GM19395 (cell line): ENCODE data around the gene GBE1.
A peak's percentile ranks its signal among the peaks of the same experiment; 100 is the strongest.
"Not testable (repeated sequence)": the region's sequence is repeated elsewhere in the genome, so short reads cannot be mapped to it uniquely, and the experiment has no call there.

Experiments
- ATAC-seq: cut with Tn5 transposase; IDR thresholded peaks from one replicate; pipeline ENCODE4 v1.9.1; 2021; ENCODE audit warnings: mild to moderate bottlenecking, moderate library complexity; ENCODE audit not compliant: unreplicated experiment

GBE1 gene

DNA sequence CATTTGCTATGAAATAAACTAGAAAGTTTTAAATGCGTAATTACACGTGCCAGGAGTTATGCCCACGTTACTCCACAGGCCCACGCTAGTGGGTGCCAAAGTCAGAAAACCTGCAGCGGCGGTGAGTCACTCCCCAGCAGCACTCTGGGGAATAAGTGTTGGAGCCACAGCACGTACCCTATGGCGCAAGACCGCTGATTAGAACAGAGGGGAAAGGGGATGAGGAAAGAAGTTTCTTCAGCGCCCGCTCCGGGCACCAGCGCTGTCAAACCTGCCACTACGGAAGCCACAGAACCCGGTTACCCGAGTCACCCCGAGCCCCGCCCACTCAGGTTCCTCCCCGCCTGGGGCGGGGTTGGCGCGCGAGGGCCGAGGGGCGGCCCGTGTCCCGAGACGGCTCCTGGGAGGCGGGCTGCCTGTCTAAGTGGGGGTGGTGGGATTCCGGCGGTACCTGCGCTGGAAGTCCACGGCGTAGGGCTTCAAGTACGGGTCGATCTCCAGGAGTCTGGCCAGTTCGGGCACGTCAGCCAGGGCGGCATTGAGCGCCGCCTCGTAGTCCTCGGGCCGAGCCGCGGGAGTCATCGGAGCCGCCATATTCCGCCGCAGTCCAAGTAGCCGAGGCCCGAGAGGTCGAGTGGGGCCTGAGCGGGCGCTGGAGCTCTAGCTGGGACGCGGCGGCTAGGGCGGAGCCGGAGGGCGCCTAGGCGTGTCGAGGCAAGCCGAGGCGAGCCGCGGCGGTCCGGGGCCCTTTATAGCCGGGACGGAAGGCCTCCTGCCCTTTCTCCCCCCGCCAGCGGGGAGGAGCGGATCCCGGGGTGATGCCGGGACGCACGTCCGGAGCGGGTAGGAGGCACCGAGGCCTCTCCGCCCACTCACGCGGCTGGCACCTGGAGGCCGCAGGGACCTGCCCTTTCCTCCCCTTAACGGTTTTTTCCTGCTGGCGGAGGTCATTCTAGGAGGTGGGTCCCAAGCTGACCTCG is at the start of gene GBE1:
GBE1 (minus strand) TSS at position 722 of the 980 bp plus-strand sequence; CDS start at position 594, 128 bp downstream.
- ATAC-seq: peak; percentile 90

DNA sequence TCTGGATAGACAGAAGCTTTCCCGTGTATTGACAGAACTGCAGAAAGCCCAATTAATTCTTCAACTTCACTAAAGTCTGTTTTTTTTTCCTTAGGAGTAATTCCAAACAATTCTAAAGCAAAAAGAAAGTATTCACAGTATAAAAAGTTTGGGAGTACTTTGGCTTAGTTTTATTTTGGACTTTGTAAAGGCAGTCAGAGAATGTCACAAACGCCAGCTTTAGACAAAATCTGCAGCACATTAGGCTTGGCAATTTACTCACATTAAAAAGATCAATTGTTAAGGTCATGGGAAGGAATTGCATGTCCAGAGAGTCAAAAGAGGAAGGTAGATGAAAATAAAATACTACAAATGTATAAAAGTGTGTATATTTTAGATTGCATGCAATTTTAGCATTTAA is 47.5 kb upstream of the GBE1 start:
- ATAC-seq: no peak

DNA sequence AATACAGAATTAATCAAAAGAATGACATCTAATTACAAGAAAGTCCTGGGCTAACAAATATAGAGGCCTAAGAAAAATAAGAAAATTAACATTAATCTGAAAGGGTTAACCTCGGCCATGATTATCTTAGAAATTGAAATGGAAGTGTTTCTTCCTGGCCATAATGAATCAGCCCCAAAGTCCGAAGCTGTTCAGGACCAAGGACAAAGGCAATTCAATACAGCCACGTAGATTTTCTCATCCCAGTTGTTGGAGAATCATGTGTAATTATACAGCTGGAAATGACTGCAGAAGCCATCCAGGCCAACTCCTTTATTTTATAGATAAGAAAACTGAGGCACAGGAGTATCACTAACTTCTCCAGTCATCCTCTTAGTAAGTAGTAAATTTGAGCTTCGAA is 38.0 kb upstream of the GBE1 start:
- ATAC-seq: no peak

- ATAC-seq: no peak
These were observed 32.0 kb upstream of the GBE1 start for GRCh38 chr3:81793410-81793809.

DNA sequence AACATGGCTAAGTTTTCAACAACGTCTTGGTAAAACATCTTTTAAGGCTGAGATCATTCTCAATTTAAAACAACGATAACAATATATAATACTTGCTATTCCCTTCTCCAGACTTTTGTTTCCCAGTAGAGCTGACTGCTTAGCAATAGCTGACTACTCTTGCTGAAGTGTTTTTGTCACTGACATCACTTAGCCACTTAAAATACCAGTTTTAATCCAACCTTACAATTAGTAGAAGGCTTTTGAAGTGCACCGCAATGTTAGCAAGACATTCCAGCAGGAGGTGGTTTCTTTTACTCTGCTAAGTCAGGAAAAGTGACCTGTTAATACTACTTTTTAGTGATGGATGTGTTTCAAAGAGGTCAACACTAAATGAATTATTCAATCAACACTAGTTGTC is 28.7 kb upstream of the GBE1 start:
- ATAC-seq: no peak

GRCh38 chr3:81789691-81790090 is 28.2 kb upstream of the GBE1 start:
- no peak for ATAC-seq

DNA sequence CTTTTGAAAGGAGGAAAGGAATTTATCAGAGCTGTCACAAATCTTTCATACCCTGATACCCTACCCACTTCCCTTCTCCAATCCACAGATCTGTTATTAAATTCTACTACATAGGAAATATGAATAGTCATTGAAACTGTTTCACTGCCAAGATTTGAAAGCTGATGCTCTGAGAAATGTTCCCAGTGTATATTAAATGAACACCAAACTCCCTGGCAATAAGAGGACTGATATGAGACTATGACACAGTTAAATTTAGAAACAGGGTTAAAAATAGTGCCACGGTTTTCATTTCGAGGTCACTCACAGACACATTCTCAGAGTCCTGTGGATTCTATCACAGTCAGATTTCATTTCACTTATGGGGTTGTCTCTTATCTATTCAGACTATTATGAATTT is 27.2 kb upstream of the GBE1 start:
- ATAC-seq: peak; percentile 86

GRCh38 chr3:81788044-81788443 is 26.6 kb upstream of the GBE1 start:
- ATAC-seq: peak; percentile 22

GRCh38 chr3:81782585-81782984 is 21.1 kb upstream of the GBE1 start:
- no peak for ATAC-seq

DNA sequence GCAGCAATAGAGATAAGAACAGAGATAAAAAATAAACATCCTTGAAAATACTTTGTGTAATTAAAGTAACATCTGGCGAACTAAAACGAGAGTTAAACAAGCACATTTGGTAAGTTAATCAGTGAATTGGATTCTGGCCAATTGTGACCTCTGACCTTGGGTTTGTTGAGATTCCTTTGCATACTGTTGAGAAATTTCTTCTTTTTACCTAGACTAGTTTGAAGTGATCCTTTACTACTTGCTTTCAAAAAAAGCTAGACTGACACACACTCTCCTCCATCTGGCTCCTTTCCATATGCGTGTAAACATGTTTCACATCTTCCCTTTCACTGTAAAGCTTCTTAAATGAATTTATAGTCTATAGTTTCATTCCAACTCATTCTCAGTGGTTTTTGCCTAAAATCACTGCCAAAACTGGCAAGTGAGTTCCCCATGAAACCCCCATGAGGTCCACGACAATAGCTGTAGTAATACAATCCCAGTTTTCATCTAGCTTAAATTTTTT is 17.3 kb upstream of the GBE1 start:
- peak; percentile 64 for ATAC-seq

- no peak for ATAC-seq
These were observed 15.2 kb upstream of the GBE1 start for GRCh38 chr3:81776643-81777042.

DNA sequence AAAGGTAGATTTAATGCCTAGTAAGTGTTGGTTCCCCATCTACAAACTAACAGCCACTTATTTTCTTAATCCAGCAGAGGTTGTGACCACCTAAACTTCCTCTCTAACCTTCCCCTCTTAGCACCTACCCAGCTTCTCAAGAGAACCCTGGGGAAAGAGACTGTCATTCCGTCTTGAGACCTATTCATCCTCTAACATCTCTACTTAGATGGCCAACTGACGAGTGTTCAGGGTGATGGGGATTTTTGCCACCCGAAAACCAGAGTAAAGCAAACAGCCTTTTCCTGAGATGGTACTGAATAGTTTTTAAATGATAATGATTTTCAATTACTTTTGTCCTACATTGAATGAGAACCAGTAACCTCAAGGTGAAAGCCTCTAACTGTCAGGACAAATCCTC is 9.3 kb upstream of the GBE1 start:
- no peak for ATAC-seq

DNA sequence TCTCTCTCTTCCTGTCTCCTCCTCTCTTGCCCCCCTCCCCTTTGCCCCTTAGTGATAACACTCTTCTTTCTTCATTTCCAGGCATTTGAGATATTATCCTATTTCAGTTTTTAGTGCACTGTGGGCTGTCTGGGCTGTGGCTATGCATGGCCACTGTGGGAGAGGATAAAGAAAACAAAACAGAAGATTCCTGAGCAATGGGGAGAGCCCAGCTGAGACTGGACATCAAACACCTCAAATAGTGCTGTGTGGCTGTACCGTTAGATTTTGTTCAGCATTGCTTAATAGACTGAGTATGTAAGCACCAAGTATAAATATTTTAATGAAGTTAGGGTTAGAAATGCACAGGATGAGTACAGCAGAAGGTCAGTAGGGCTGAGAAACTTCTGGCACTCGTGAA is 7.9 kb upstream of the GBE1 start:
- ATAC-seq: no peak

- ATAC-seq: not testable (repeated sequence)
These were observed 5.9 kb upstream of the GBE1 start for GRCh38 chr3:81767250-81767859.

DNA sequence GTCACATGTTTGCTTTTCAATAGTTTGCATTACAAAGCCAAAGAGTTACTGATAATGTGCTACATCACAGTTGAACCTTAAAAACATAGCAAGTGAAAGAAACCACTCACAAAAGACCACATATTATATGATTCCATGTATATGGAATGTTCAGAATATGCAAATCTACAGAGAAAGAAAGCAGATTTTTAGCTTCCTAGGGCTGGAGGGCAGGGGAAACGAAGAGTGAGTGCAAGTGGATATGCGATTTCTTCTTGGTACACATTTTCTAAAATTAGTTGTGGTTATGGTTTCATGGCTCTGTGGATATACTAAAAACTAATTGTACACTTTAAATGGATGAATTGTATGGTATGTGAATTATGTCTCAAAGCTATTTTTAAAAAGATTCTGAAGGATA is 4.0 kb upstream of the GBE1 start:
- ATAC-seq: no peak

DNA sequence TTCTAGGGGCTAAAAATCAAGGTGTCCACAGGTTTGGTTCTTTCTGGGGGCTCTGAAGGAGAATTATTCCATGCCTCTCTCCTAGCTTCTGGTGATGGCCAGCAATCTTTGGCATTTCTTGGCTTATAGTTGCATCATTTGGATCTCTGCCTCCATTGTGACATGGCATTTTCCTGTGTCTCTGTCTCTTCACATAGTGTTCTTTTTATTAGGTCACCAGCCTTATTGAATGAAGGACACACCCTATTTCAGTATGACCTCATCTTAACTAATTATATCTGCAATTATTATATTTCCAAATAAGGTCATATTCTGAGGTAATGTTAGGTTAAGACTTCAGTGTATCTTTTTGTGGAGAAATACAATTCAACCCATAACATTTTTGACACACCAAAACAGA is 3.2 kb upstream of the GBE1 start:
- ATAC-seq: no peak

DNA sequence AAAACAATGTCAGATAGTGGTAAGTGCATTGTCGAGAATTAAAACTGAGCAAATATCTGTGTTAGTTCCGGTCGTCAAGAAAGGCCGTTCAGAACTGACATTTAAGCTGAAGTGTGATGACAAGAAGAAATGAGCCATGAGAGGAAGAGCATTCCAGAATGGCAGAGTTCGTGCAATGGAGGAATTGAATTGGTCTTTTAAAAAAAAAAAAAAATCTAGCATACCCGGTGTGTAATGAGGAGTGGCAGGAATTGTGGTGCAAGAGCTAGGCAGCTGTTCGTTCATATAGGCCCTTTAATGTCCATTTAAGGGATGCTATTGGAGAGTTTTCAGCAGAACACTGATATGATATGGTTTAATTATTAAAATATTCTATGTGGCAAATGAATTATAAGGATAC is 2.6 kb upstream of the GBE1 start:
- no peak for ATAC-seq

DNA sequence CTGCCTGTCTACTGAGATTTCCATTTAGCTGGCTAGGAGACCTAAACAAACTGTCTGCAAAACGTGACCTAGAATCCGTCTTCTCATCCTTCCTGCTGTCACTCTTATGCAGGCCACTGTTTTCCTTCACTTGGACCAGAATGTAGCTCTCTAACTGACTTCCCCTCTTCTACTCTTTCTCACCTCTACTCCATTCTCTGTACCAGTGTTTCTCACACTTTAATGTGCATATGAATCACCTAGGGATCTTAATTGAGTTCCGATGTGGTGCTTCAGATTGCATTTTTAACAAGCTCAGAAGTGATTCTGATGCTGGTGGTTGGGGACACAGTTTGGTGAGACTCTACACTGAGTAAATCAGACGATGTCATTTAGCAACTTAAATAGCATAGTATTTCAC is 1.6 kb upstream of the GBE1 start:
- no peak for ATAC-seq

DNA sequence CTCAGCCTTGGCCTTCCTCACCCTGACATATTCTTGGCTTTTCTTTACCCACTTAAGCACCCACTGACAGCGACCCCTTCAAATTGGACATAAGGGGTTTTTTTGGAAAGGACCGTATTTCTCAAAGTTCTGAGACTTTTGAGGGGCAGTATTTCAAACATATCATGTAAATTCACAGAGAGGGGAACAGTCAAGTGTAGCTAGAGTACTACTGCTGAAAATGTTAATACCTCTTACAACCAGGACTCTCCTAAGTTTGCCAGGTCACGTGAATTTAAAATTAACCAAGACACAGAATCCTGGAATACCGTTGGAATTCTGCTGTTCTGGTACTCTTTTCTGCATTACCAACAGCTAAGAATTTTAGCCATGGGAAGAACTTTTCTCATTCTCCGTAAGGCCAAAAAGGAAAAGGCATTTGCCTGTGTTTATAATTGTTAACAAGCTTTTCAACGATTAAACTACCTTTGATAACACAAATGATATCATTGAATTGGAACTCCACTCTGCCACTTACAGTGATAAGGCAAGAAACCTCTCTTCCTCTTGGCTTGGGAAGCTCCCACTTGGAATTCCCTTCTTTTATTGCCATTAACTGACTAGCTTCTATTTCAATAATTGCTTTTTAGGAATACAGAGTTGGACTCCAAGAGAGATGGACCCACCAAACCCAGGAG is 597 bp upstream of the GBE1 start:
- peak; percentile 0 for ATAC-seq

GRCh38 chr3:81760215-81760614 is 1.2 kb downstream of the GBE1 start:
- ATAC-seq: no peak

GRCh38 chr3:81758771-81759170 is 2.7 kb downstream of the GBE1 start:
- ATAC-seq: not testable (repeated sequence)
